ENCODE results near the gene LETMD1.

DNA sequence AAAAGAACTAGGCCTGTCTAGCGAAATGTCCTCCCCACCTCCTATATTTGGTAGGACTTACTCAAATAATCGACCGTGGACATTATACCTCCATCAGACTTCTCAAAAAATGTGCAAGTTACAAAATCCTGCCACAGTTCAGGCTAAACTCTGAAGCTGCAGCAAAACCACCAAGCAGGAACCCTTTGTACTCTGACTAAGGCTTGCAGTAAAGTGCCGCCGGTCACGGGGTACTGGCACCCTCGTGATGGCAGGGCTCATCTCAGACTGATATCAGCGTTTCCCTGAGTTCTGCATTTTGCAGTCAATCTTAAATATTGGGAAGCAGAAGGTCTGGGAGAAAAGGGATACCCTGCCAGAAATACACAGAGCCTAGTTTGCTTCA lies 39.1 kb upstream of the LETMD1 start:
- TF ChIP-seq ZNF629 (tag by site-specific recombination; IDR thresholded peaks at IDR 0.05) (no peak), ZNF274 (IDR thresholded peaks at IDR 0.05; ENCODE audit: low read length) (no peak), ZNF274 (tag by site-specific recombination; IDR thresholded peaks at IDR 0.05; ENCODE audit: borderline replicate concordance) (no peak), PRDM2 (tag by site-specific recombination; IDR thresholded peaks at IDR 0.05; ENCODE audit: borderline replicate concordance) (no peak), ZNF335 (tag by site-specific recombination; conservative IDR thresholded peaks at IDR 0.05) (no peak), SCRT1 (tag by site-specific recombination; IDR thresholded peaks at IDR 0.05; ENCODE audit: borderline replicate concordance) (no peak), ZNF132 (tag by site-specific recombination; IDR thresholded peaks at IDR 0.05; ENCODE audit: borderline replicate concordance) (no peak), CTCF (tag by site-specific recombination; IDR thresholded peaks at IDR 0.05) (no peak), ZNF530 (tag by site-specific recombination; IDR thresholded peaks at IDR 0.05; ENCODE audit: low read depth) (no peak)
- TF ChIP-seq, protein P1, sequence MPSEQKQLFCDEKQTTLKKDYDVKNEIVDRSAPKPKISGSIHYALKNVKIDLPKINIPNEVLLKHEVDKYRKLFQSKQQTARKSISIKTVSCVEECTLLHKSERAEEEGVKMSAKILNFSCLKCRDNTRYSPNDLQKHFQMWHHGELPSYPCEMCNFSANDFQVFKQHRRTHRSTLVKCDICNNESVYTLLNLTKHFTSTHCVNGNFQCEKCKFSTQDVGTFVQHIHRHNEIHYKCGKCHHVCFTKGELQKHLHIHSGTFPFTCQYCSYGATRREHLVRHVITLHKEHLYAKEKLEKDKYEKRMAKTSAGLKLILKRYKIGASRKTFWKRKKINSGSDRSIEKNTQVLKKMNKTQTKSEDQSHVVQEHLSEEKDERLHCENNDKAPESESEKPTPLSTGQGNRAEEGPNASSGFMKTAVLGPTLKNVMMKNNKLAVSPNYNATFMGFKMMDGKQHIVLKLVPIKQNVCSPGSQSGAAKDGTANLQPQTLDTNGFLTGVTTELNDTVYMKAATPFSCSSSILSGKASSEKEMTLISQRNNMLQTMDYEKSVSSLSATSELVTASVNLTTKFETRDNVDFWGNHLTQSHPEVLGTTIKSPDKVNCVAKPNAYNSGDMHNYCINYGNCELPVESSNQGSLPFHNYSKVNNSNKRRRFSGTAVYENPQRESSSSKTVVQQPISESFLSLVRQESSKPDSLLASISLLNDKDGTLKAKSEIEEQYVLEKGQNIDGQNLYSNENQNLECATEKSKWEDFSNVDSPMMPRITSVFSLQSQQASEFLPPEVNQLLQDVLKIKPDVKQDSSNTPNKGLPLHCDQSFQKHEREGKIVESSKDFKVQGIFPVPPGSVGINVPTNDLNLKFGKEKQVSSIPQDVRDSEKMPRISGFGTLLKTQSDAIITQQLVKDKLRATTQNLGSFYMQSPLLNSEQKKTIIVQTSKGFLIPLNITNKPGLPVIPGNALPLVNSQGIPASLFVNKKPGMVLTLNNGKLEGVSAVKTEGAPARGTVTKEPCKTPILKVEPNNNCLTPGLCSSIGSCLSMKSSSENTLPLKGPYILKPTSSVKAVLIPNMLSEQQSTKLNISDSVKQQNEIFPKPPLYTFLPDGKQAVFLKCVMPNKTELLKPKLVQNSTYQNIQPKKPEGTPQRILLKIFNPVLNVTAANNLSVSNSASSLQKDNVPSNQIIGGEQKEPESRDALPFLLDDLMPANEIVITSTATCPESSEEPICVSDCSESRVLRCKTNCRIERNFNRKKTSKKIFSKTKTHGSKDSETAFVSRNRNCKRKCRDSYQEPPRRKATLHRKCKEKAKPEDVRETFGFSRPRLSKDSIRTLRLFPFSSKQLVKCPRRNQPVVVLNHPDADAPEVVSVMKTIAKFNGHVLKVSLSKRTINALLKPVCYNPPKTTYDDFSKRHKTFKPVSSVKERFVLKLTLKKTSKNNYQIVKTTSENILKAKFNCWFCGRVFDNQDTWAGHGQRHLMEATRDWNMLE (tag by site-specific recombination; conservative IDR thresholded peaks at IDR 0.05; ENCODE audit: low read depth) = no peak
- TF ChIP-seq, protein P2, sequence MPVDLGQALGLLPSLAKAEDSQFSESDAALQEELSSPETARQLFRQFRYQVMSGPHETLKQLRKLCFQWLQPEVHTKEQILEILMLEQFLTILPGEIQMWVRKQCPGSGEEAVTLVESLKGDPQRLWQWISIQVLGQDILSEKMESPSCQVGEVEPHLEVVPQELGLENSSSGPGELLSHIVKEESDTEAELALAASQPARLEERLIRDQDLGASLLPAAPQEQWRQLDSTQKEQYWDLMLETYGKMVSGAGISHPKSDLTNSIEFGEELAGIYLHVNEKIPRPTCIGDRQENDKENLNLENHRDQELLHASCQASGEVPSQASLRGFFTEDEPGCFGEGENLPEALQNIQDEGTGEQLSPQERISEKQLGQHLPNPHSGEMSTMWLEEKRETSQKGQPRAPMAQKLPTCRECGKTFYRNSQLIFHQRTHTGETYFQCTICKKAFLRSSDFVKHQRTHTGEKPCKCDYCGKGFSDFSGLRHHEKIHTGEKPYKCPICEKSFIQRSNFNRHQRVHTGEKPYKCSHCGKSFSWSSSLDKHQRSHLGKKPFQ (tag by site-specific recombination; IDR thresholded peaks at IDR 0.05) = no peak

All from HEK293 (cell line).